Fibroblast of skin of right biceps (primary cell): ENCODE measurements around the gene ADAMTSL5.
"Not testable (repeated sequence)": the region's sequence is repeated elsewhere in the genome, so short reads cannot be mapped to it uniquely, and the experiment has no call there.

Experiments
- DNase-seq: peaks from one replicate; pipeline ENCODE4 v3.0.0-alpha.2; 2013

Gene ADAMTSL5

DNA sequence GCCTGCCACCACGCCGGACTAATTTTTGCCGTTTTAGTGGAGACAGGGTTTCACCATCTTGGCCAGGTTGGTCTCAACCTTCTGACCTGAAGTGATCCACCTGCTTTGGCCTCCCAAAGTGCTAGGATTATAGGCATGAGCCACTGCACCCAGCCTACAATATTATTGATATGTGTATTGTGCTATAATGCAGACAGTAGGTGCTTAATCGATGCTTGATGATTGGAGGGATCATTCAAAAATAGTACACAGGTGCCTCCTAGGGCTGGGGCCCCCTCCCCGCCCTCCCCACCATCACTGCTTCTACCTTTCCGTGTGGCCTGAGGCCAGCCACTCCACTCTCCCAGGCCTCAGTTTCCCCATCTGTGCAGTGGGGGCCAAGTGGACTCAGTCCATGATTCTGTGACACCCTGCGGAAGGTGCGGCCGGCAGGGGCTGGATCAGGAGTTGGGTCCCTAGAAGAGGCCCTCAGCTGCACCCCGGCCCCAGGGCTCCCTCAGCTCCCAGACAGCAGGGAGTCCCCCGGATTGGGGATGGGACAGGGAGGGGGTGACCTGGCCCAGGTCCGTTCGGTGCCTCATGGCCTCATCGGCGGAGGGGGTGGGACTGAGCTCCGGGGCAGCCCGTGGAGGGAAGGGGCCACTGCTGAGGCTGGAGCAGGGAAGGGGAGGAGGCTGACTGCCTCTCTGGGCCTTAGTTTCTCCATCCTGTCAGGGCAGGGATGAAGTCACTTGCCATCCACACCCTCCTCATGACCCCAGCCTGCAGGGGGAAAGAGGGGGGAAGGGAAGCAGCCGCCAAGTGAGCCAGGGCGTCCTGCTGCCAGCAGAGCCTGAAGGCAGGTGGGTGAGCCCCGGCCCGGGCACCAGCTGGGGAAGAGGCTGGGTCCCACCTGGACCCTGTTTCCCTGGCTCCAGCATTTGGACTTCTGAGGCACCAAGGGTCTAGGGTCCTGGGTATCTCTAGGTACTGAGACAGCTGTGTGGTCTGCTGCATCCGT is 1.2 kb downstream of the ADAMTSL5 start:
- DNase-seq = no peak

GRCh38 chr19:1510807-1511206 is 2.0 kb downstream of the ADAMTSL5 start:
- DNase-seq = no peak

GRCh38 chr19:1510442-1510806 is 2.4 kb downstream of the ADAMTSL5 start:
- DNase-seq = no peak

DNA sequence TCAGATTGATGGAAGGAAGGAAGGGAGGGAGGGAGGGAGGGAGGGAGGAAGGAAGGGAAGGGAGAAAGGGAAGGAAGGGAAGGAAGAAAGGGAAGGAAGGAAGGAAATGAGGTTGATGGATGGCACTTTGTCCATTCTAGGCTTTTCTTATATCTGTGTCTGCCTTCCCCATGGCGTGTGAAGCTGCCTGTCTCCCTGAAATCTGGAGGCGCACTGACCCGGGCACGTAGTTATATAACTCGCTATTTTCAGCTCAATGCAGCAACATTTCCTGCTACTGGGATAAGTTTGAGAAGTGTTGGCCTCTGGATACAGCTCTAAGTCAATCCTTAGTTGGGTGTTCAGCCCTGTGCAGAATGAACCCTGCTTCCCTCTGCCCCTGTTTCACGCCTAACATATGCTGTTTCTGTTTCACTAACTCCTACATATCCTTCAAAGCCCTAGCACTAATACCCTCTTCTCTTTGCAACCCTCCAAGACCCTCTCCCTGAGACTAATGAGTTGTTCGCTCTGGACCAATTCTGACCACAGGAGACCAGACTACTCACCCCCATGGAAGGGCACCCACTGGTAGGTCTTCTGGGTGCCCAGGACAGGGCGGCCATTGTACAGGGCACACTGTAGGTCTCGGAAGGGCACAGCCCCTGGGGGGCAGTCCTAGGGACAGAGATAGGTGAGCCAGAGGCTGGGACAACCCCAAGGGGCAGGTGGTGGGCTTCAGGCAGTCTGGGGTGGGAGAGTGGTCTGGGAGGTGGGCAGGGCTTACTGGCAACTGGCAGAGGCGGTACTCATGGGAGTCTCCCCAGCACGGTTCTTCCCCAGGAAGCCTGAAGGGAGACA is 3.0 kb downstream of the ADAMTSL5 start:
- DNase-seq = no peak

GRCh38 chr19:1508507-1508856 is 4.3 kb downstream of the ADAMTSL5 start:
- no peak for DNase-seq

DNA sequence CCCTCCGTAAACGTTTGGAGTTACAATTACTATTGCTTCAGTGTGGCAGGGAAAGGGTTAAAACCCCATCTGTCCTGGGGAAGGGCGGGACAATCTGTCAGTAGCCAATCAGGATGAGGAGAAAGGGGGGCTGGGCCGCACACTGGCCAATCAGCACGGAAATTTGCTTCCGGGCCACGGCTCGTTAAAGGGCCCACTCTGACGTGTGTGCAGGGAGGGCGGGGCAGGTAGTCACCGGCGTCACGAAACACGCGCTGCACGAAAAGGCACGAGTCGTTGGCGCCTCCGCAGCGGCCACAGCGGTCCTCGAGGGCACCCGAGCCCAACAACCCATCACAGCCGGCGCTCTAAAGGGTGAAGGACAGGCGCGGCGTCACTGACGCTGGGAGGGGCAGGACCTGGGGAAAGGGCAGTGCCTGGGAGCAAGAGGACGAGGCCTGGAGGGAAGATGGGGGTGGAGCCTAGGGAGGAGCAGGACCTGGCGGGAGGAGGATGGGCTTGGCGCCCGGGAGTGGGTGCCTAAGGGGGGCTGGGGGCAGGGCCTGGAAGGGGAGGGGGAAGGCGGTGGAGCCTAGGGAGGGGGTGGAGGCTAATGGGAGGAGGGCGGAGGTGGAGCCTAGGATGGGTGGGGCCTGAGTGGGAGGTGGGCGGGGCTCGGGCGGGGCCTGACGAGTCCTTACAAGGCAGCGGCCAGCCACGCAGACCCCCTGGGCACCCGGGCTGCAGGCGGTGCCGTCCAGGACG is 4.9 kb downstream of the ADAMTSL5 start:
- DNase-seq = peak; percentile 96

DNA sequence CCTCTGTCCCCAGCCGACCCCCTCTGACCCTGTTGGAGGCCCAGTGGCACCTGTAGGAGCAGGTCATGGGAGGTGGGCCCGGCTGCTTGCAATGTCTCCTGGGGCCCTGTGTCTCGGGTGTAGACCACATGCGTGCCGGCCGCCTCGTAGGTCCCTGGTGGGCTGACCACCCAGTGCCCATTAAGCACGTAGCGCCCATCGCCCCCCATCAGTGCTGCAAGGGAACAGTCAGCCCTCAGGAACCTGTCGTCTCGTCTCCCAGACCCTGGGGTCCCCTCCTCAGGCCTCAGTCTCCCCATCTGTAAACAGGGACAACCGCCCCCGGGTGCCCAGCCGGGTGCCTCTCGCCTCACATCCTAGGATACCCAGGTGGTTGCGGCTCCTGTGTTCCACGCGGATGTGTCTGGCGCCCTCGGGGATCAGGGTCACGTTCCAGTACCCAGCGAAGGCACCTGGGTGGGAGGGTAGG is 5.6 kb downstream of the ADAMTSL5 start:
- DNase-seq = no peak

DNA sequence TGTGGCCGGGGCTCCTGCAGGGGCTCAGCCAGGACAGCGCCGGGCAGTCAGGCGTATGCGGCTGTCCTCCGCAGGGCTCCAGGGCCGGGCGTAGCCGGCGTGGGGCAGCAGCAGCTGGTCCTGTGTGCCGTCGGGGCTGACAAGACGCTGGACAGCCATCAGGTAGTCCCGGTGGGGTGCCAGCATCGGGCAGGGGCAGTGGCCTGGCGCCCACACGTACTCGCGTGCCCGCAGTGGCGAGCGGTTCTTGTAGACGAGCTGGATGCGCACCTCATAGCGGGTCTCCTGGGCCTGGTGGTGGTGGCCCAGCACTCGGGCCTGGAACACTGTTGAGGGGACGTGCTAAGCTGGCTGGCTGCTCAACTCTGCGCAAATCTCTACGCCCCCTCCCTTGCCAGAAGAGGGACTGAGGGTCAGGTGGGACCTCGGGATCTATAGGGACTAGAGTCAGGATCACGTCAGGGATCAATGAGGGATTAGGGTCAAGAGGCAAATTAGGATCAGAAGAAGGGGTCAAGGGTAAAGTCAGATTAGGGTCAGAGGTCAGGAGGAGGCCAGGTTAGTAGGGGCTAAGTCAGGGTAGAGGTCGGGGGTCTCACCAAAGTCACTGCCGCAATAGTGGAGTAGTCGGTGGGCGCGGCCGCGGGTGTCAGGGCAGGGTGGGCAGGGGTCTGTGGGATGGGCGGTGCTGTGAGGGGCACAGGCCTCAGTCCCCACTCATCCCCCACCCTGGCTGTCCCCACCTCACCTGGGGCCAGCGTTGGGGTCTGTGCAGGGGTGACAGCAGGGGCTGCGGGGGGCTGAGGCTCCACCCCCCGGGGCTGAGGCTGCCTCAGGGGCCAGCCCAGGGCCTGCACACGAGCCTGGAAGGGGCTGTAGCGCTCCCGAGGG is 6.6 kb downstream of the ADAMTSL5 start:
- no peak for DNase-seq

DNA sequence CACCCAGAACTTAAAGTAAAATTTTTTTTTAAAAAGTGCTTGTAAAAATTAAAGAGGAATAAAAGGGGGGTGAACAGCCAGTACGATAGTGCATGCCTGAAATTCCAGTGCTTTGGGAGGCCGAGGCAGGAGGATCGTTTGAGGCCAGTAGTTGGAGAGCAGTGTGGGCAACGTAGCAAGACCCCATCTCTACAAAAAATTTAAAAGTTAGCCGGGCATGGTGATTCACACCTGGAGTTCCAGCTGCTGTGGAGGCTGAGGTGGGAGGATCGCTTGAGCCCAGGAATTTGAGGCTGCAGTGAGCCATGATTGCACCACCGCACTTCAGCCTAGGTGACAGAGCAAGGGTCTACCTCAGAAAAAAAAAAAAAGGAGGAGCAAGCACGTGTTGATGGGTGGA is 7.8 kb downstream of the ADAMTSL5 start:
- DNase-seq = no peak

DNA sequence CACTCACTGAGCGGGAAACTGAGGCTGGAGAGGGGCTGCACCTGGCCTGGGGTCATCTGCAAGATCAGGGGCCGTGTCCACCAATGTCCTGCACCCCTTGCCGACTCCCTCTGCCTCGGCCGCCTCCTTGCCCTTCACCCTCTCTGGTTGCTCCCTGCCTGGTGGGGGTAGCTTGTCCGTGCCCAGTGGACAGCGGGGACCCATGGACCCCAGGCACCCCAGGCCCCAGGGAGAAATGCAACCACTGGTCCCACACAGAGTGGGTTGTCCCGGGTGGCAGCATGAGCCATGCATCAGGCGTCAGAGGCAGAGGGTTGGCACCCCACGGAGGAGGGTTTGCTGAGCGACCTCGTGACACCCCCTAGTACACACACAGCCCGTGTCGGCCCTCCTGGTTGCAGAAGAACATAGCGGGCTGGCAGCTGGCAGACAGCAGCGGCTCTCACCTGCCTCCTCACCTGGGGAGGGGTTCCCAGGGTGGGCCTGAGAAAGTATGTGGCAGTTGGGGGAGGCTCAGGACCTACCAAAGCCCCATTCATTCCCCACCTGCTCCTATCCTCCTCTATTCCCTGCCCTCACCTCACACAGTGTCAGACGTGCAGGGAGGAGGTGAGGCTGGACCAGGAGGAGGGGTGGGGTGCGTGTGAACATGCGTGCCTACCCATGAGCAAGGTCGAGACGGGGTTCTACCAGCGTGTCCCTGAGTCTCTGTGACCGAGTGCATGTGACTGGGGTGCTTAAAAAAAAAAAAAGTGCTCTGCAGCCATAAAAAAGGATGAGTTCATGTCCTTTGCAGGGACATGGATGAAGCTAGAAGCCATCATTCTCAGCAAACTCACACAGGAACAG is 8.7 kb downstream of the ADAMTSL5 start:
- DNase-seq = no peak

DNA sequence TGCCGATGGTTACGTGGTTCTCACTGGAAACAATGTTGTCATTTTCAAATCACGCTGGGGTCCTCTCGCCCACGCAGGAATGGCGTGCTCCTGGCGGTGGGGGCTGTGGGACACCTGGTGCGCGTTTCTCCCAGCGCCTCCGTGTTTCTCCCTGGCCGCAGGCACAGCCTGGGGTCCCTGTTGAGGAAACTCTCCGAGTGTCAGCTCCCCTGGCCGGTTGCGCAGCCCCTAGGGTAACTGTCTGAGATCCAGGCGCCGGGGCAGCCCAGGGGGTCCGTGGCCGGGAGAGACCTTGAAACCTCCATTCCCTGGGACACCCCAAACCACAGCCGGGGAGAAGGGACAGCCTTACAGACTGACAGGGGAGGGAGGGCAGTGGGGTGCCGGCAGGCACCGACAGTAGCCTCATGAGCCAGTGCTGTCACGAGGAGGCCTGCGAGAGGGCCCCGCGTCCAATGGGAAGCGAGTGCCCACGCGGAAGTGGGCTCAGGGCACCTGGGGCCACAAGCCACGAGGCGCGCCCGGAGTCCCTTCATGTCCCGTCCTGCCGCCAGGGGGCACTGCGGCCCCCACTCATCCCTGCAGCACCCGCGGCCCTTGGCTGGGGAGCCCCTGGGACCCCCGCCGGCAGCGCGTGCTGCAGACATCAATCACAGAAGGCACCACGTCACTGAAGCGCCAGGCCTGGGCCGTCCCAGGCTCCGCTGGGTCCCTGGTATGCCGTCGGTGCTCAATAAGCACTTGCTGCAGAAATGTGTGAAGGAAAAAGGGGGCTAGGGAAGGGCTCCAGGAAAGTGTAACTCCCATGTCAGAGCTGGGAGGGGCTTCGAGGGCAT is 9.5 kb downstream of the ADAMTSL5 start:
- DNase-seq = peak; percentile 28

GRCh38 chr19:1502433-1503088 is 10.3 kb downstream of the ADAMTSL5 start:
- DNase-seq = no peak

GRCh38 chr19:1501200-1501595 is 11.6 kb downstream of the ADAMTSL5 start:
- DNase-seq = no peak

- not testable (repeated sequence) for DNase-seq
These were observed 13.6 kb downstream of the ADAMTSL5 start for GRCh38 chr19:1499231-1499630.

- DNase-seq = no peak
These were observed 15.1 kb downstream of the ADAMTSL5 start for GRCh38 chr19:1497578-1498235.

- DNase-seq = no peak
These were observed 15.9 kb downstream of the ADAMTSL5 start for GRCh38 chr19:1496714-1497577.

DNA sequence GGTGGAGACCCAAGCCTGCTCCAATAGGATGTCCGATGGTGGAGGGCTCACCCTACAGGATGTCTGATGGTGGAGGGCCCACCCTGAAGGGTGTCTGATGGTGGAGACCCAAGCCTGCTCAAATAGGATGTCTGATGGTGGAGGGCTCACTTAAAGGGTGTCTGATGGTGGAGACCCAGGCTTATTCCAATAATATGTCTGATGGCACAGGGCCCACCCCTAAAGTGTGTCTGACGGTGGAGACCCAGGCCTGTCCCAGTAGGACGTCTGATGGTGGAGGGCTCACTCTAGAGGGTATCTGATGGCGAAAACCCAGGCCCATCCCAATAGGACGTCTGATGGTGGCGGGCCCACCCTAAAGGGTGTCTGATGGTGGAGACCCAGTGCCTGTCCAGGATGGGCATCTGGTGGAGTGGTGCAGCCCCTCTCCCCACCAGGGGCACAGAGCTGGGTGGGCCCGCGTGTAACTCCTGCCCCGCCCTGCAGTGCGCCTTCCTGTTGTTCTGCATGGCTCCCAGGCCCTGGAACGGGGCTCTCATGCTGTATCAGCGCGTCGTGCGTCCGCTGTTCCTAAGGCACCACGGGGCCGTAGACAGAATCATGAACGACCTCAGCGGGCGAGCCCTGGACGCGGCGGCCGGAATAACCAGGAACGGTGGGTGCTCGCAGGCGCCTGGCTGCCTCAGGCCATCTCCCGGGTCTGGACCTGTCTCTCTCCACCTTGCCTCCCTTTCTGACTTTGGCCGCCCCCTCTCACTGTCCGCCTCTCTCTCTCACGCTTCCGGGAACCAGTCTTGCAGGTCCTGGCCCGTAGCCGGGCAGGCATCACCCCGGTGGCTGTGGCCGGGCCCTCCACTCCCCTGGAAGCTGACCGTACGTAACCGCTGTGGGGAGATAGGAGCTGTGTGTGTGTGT is 16.8 kb downstream of the ADAMTSL5 start:
- no peak for DNase-seq
